IMR-90 (cell line): Measurements from ENCODE around the gene TRIM64. TPM values are rescaled to one million over a fixed set of nuclear protein-coding genes. Genes with fewer than 3 reads are reported as not detected.

ENCODE experiments used
- microRNA-seq, 2 experiments: library from miRNA; stranded (forward) in 1 of 2; unstranded in 1 of 2; fragments of 10-50 nt in 1 of 2; fragments of <30 nt in 1 of 2; gene quantifications in 1 of 2; microRNA quantifications in 1 of 2; one replicate each; pipeline versions ENCODE3 to v1.1.0; 2013 to 2020; ENCODE audit not compliant: insufficient read depth in 1 of 2, insufficient read length in 1 of 2, unreplicated experiment in 1 of 2
- polyA plus RNA-seq, 3 experiments: library from polyadenylated mRNA; depleted of rRNA; stranded (reverse); fragments of >200 nt; gene quantifications; 2 replicates each; pipeline ENCODE4 v1.2.3, GENCODE V29; 2012; ENCODE audit warnings: low replicate concordance in 1 of 3
- small RNA-seq, 5 experiments: library from RNA; depleted of rRNA; stranded (forward); fragments of <200 nt; gene quantifications; one replicate each; pipeline ENCODE3, GENCODE V24; 2012
- total RNA-seq: library from RNA; depleted of rRNA; stranded (reverse); fragments of >200 nt; gene quantifications from 2 replicates; pipeline ENCODE4 v1.2.3, GENCODE V29; 2012; rRNA removed

The TRIM64 gene
- total and polyA plus RNA-seq, 2 of the 4 experiments (the other 2 are of a cell fraction) = not detected

Small RNA genes lying within 50 kb of the gene (microRNA-seq; reads per million reads assigned to microRNA genes)
- gene AP004607.1 (ENCODE audit: insufficient read depth, insufficient read length) = not detected

Small RNA genes lying within 50 kb of the gene (small RNA-seq; reads per million reads assigned to genes)
- gene AP004607.1 = 0 reads per million in 5 experiments

Other genes with a start within 250 kb of the TRIM64 start
- gene TRIM49, start 157.5 kb upstream of the TRIM64 start, total RNA-seq = not detected in 2 replicates
- gene TRIM49, start 157.5 kb upstream of the TRIM64 start, polyA plus RNA-seq (2012; rRNA removed) = not detected in 2 replicates
- not detected in 2 replicates for gene TRIM64B, start 87.5 kb upstream of the TRIM64 start, total RNA-seq
- not detected in 2 replicates for gene TRIM64B, start 87.5 kb upstream of the TRIM64 start, polyA plus RNA-seq (2012; rRNA removed)
- not detected in 2 replicates for gene TRIM49D1, start 43.8 kb upstream of the TRIM64 start, total RNA-seq
- gene TRIM49D1, start 43.8 kb upstream of the TRIM64 start, polyA plus RNA-seq (2012; rRNA removed) = not detected in 2 replicates
- not detected in 2 replicates for gene TRIM49D2, start 42.0 kb upstream of the TRIM64 start, total RNA-seq
- not detected in 2 replicates for gene TRIM49D2, start 42.0 kb upstream of the TRIM64 start, polyA plus RNA-seq (2012; rRNA removed)
- not detected in 2 replicates for gene TRIM49C, start 65.1 kb downstream of the TRIM64 start, total RNA-seq
- not detected in 2 replicates for gene TRIM49C, start 65.1 kb downstream of the TRIM64 start, polyA plus RNA-seq (2012; rRNA removed)
- gene UBTFL1, start 119.9 kb downstream of the TRIM64 start, total RNA-seq = not detected in 2 replicates
- not detected in 2 replicates for gene UBTFL1, start 119.9 kb downstream of the TRIM64 start, polyA plus RNA-seq (2012; rRNA removed)
- gene NAALAD2, start 168.6 kb downstream of the TRIM64 start, total RNA-seq = under 0.01 TPM in 1 of 2 replicates, not detected in the other
- gene NAALAD2, start 168.6 kb downstream of the TRIM64 start, polyA plus RNA-seq (2012; rRNA removed) = 0.09 TPM in 1 of 2 replicates, not detected in the other